Rectal smooth muscle tissue (tissue), 1 donor: ENCODE data around the gene ZSCAN30.

Experiments
- H3K27ac ChIP-seq: one replicate; pipeline ENCODE4 v1.7.0; 2013; ENCODE audit warnings: low read depth, low read length, inconsistent platforms
- H3K27me3 ChIP-seq: one replicate; pipeline ENCODE4 v1.7.0; 2013; ENCODE audit warnings: low read length; ENCODE audit not compliant: control insufficient read depth, insufficient read depth
- H3K36me3 ChIP-seq: one replicate; pipeline ENCODE4 v1.7.0; 2013; ENCODE audit warnings: low read length; ENCODE audit not compliant: control insufficient read depth, insufficient read depth
- H3K4me1 ChIP-seq: one replicate; pipeline ENCODE4 v1.7.0; 2013; ENCODE audit warnings: low read length; ENCODE audit not compliant: control insufficient read depth, insufficient read depth
- H3K4me3 ChIP-seq: one replicate; pipeline ENCODE4 v1.7.0; 2013; ENCODE audit warnings: low read length
- H3K9ac ChIP-seq: one replicate; pipeline ENCODE4 v1.7.0; 2013; ENCODE audit warnings: low read length

ZSCAN30 gene

DNA sequence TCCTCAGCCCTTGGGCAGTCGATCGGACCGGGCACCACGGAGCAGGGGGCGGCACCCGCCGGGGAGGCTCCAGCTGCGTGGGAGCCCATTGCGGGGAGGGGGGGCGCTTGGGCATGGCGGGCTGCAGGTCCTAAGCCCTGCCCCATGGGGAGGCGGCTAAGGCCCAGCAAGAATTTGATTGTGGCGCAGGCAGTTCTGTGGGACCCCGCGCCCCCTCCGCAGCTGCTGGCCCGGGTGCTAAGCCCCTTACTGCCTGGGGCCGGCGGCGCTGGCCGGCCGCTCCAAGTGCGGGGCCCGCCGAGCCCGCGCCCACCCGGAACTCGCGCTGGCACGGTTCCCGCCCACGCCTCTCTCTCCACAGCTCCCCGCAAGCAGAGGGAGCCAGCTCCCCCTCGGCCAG, 18.4 kb downstream of the ZSCAN30 start:
- H3K9ac ChIP-seq: no peak overlapping the region
- H3K27ac ChIP-seq: no peak overlapping the region
- H3K4me1 ChIP-seq: no peaks in the 10 kb centered on the region
- no peaks in the 10 kb centered on the region for H3K27me3 ChIP-seq
- H3K4me3 ChIP-seq: no peak overlapping the region
- no peaks in the 10 kb centered on the region for H3K36me3 ChIP-seq

GRCh38 chr18:35268821-35269220, 21.2 kb downstream of the ZSCAN30 start:
- H3K27me3 ChIP-seq: no peaks in the 10 kb centered on the region
- peaks cover 3% of the 10 kb centered on the region for H3K36me3 ChIP-seq
- H3K4me3 ChIP-seq: no peak overlapping the region
- no peak overlapping the region for H3K27ac ChIP-seq
- no peak overlapping the region for H3K9ac ChIP-seq
- H3K4me1 ChIP-seq: no peaks in the 10 kb centered on the region

GRCh38 chr18:35267809-35268208, 22.2 kb downstream of the ZSCAN30 start:
- Histone ChIP-seq H3K4me3 (peak overlapping the region; percentile 73), H3K9ac (no peak overlapping the region), H3K27me3 (no peaks in the 10 kb centered on the region), H3K27ac (peak overlapping the region; percentile 53), H3K36me3 (peaks cover 3% of the 10 kb centered on the region), H3K4me1 (no peaks in the 10 kb centered on the region)

DNA sequence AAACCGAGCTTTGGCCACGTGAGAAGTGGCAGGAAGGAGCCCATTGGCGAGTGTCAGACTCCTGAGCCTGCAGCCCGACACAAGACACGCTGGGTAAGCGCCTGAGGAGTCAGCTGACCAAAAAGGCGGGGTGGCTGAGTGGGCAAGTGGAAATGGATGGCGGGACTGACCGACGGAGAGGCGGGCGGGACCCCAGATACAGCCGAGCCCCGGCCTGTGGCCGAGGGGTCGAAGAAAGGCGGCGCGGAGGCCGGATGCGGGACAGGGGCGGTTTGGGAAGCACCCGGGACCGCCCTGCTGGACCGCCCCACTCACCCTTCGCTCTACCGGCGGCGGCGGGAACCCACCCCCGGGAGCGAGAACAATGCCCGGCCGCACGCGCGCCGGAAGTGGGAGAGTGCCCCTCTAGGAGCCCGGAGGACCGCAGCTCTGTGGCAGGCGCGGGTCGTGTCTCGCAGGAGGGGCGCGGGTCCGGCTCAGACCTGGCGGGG, 22.8 kb downstream of the ZSCAN30 start:
- Histone ChIP-seq H3K36me3 (peaks cover 3% of the 10 kb centered on the region), H3K27ac (peak overlapping the region; percentile 80), H3K4me1 (no peaks in the 10 kb centered on the region), H3K27me3 (no peaks in the 10 kb centered on the region), H3K9ac (no peak overlapping the region), H3K4me3 (peak overlapping the region; percentile 73)

DNA sequence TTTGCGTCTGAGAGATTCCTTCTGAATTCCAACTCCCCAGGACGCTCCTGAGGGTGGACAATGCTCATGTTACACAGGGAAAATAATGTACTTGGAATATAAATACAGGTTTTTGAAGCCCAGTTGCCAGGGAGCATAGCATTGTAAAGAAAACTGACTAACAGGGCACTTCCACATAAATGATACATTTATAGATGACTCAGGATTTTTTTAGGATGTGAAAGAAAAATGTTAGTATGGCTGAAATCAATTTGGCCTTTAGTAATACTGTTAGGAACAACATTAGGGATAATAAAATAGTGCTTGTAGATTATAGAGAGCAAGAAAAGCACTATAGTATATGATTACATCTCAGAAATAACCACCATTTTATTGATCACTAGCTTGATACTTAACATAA, 25.6 kb downstream of the ZSCAN30 start:
- Histone ChIP-seq H3K27ac (no peak overlapping the region), H3K4me1 (no peaks in the 10 kb centered on the region), H3K4me3 (no peak overlapping the region), H3K36me3 (peaks cover 3% of the 10 kb centered on the region), H3K27me3 (no peaks in the 10 kb centered on the region), H3K9ac (no peak overlapping the region)

- no peak overlapping the region for H3K9ac ChIP-seq
- H3K27me3 ChIP-seq: no peaks in the 10 kb centered on the region
- no peak overlapping the region for H3K4me3 ChIP-seq
- H3K4me1 ChIP-seq: no peaks in the 10 kb centered on the region
- H3K36me3 ChIP-seq: peaks cover 11% of the 10 kb centered on the region
- H3K27ac ChIP-seq: no peak overlapping the region
These were observed 33.1 kb downstream of the ZSCAN30 start for GRCh38 chr18:35256947-35257346.

DNA sequence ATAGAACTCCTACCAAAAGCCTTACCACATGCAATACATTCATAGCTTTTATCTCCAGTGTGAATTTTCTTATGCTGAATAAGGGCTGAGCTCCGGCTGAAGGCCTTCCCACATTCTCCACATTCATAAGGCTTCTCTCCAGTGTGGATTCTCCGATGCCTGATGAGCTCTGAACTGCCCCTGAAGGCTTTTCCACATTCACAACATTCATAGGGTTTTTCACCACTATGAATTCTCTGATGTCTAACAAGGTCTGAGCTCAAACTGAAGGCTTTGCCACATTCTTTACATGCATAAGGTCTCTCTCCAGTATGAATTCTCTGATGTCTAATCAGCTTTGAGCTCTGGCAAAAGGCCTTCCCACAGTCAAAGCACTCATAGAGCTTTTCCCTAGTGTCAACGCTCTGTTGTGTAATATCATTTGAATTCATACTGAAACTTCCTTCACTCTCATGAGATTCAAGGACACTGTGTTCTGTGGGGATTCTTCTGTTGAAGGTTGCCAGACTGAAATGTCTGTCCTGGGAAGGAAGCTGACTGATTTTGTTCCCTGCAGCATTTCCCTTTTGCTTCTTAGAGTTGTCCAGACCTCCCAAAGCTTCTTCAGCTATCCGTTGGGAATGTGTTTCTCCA, 36.3 kb downstream of the ZSCAN30 start:
- no peaks in the 10 kb centered on the region for H3K4me1 ChIP-seq
- no peak overlapping the region for H3K4me3 ChIP-seq
- H3K9ac ChIP-seq: no peak overlapping the region
- no peaks in the 10 kb centered on the region for H3K27me3 ChIP-seq
- peaks cover 15% of the 10 kb centered on the region for H3K36me3 ChIP-seq
- no peak overlapping the region for H3K27ac ChIP-seq

GRCh38 chr18:35252466-35252865, 37.6 kb downstream of the ZSCAN30 start:
- Histone ChIP-seq H3K4me1 (no peaks in the 10 kb centered on the region), H3K36me3 (peaks cover 16% of the 10 kb centered on the region), H3K4me3 (no peak overlapping the region), H3K27ac (no peak overlapping the region), H3K27me3 (no peaks in the 10 kb centered on the region), H3K9ac (no peak overlapping the region)

DNA sequence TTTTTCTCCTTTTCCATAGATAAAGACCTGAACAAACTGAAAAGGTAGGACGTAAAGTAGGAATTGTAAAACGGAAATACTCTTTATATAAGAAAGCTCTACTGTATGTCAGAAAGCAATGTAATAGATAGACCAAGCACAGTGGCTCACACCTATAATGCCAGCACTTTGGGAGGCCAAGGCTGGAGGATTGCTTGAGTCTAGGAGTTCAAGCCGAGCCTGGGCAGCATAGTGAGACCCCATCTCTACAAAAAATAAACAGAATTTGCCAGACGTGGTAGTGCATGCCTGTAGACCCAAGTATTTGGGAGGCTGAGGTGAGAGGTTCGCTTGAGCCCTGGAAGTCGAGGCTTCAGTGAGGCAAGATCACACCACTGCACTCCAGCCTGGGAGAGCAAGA, 41.6 kb downstream of the ZSCAN30 start:
- Histone ChIP-seq H3K4me3 (no peak overlapping the region), H3K4me1 (no peaks in the 10 kb centered on the region), H3K9ac (no peak overlapping the region), H3K27ac (no peak overlapping the region), H3K27me3 (no peaks in the 10 kb centered on the region), H3K36me3 (peaks cover 40% of the 10 kb centered on the region)

DNA sequence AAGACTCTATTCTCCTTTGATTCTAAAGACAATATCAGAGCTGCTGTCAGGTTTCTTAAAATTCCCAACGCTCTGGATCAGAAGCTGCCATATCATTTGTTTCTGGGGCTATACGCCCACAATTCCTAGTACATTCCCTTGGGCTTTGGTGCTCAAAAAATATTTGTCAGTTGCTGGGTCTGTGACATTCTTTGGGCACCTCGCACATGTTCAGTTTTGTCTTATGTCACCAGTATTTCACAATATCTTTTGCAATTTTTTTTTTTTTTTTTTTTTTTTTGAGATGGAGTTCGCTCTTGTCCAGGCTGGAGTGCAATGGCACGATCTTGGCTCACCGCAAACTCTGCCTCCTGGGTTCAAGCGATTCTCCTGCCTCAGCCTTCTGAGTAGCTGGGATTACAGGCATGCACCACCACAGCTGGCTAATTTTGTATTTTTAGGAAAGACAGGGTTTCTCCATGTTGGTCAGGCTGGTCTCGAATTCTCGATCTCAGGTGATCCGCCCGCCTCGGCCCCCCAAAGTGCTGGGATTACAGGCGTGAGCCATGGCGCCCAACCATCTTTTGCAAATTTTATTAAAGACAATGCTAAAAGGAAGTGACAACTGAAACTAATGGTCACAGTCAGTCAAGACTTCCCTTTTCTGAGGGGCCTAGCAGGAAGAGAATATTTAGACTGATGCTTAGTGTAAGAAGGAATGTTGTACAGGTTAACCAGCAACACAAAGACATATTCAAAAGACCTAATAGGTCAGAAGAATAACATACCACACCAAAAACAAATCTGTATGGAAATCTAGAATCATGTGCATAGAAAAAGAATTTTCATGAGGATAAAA, 42.4 kb downstream of the ZSCAN30 start:
- Histone ChIP-seq H3K4me1 (no peaks in the 10 kb centered on the region), H3K27me3 (no peaks in the 10 kb centered on the region), H3K27ac (no peak overlapping the region), H3K4me3 (no peak overlapping the region), H3K36me3 (peaks cover 42% of the 10 kb centered on the region), H3K9ac (no peak overlapping the region)

DNA sequence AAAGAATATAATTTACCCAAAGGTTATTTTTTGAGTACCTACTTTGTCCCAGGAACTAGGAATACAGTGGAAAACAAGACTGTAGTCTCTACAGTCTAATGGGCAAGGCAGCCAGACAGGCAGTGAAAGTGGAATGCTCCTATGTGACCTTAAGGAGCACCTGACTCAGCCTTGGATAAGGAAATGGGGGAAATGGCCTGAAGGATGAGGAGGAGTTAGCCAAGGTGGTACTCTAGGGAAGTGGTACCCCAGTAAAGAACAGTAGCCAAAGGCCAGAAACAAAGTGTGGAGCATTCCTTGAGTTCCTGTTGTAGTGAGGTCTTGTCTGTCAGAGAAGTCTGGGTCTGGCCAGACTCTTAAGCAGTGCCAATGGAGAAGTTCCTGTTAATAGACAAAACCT, 43.2 kb downstream of the ZSCAN30 start:
- Histone ChIP-seq H3K4me1 (no peaks in the 10 kb centered on the region), H3K27ac (no peak overlapping the region), H3K4me3 (no peak overlapping the region), H3K9ac (no peak overlapping the region), H3K27me3 (no peaks in the 10 kb centered on the region), H3K36me3 (peaks cover 42% of the 10 kb centered on the region)

GRCh38 chr18:35245719-35246317, 44.2 kb downstream of the ZSCAN30 start:
- no peak overlapping the region for H3K27ac ChIP-seq
- H3K4me3 ChIP-seq: no peak overlapping the region
- H3K36me3 ChIP-seq: peaks cover 42% of the 10 kb centered on the region

More at GRCh38 chr18:35245719-35246317, 44.2 kb downstream of the ZSCAN30 start:
- Histone ChIP-seq H3K4me1 (no peaks in the 10 kb centered on the region), H3K27me3 (no peaks in the 10 kb centered on the region), H3K9ac (no peak overlapping the region)
